NCI-H146 treated with DMSO at 0.1 percent for 48 hours (cell line): ENCODE measurements around the gene FAXC.
"Not testable (repeated sequence)": the region's sequence is repeated elsewhere in the genome, so short reads cannot be mapped to it uniquely, and the experiment has no call there.

Experiments
- DNase-seq: peaks from one replicate; lab custom pipeline; 2025; ENCODE audit not compliant: unreplicated experiment; lab: John Stamatoyannopoulos, UW

Gene FAXC

GRCh38 chr6:99341862-99342455 is 7.5 kb downstream of the FAXC start:
- DNase-seq = no peak

GRCh38 chr6:99338188-99338587 is 11.3 kb downstream of the FAXC start:
- peak; percentile 15 for DNase-seq

- DNase-seq = not testable (repeated sequence)
These were observed 14.2 kb downstream of the FAXC start for GRCh38 chr6:99335298-99335697.

GRCh38 chr6:99334526-99335127 is 14.8 kb downstream of the FAXC start:
- DNase-seq = peak; percentile 56

GRCh38 chr6:99333068-99333467 is 16.4 kb downstream of the FAXC start:
- DNase-seq = no peak

GRCh38 chr6:99331531-99331930 is 17.9 kb downstream of the FAXC start:
- no peak for DNase-seq

- peak; percentile 3 for DNase-seq
These were observed 19.3 kb downstream of the FAXC start for GRCh38 chr6:99330159-99330558.

GRCh38 chr6:99324996-99325395 is 24.5 kb downstream of the FAXC start:
- DNase-seq = no peak

- no peak for DNase-seq
These were observed 30.9 kb downstream of the FAXC start for GRCh38 chr6:99318566-99318965.

GRCh38 chr6:99312354-99312753 is 37.1 kb downstream of the FAXC start:
- DNase-seq = no peak

GRCh38 chr6:99310553-99310952 is 38.9 kb downstream of the FAXC start:
- no peak for DNase-seq

GRCh38 chr6:99309557-99309956 is 39.9 kb downstream of the FAXC start:
- DNase-seq = no peak

- no peak for DNase-seq
These were observed 40.7 kb downstream of the FAXC start for GRCh38 chr6:99308788-99309187.

- no peak for DNase-seq
These were observed 42.1 kb downstream of the FAXC start for GRCh38 chr6:99307295-99307907.

GRCh38 chr6:99306341-99306740 is 43.1 kb downstream of the FAXC start:
- DNase-seq = no peak

- no peak for DNase-seq
These were observed 44.4 kb downstream of the FAXC start for GRCh38 chr6:99305021-99305554.

- DNase-seq = no peak
These were observed 52.1 kb downstream of the FAXC start for GRCh38 chr6:99297415-99297814.

- DNase-seq = no peak
These were observed 52.5 kb downstream of the FAXC start for GRCh38 chr6:99297006-99297405.

- DNase-seq = no peak
These were observed 53.2 kb downstream of the FAXC start for GRCh38 chr6:99296261-99296660.

GRCh38 chr6:99295276-99295675 is 54.2 kb downstream of the FAXC start:
- no peak for DNase-seq

GRCh38 chr6:99294786-99295185 is 54.7 kb downstream of the FAXC start:
- DNase-seq = no peak

GRCh38 chr6:99289701-99290100 is 59.8 kb downstream of the FAXC start:
- DNase-seq = no peak
